GM19324 (cell line): Measurements from ENCODE around the gene DNPEP.
"Not testable (repeated sequence)": the region's sequence is repeated elsewhere in the genome, so short reads cannot be mapped to it uniquely, and the experiment has no call there.

Source experiments
- ATAC-seq: cut with Tn5 transposase; IDR thresholded peaks from one replicate; pipeline ENCODE4 v1.9.1; 2021; ENCODE audit warnings: mild to moderate bottlenecking, moderate library complexity; ENCODE audit not compliant: unreplicated experiment, low FRiP score

DNPEP gene

DNA sequence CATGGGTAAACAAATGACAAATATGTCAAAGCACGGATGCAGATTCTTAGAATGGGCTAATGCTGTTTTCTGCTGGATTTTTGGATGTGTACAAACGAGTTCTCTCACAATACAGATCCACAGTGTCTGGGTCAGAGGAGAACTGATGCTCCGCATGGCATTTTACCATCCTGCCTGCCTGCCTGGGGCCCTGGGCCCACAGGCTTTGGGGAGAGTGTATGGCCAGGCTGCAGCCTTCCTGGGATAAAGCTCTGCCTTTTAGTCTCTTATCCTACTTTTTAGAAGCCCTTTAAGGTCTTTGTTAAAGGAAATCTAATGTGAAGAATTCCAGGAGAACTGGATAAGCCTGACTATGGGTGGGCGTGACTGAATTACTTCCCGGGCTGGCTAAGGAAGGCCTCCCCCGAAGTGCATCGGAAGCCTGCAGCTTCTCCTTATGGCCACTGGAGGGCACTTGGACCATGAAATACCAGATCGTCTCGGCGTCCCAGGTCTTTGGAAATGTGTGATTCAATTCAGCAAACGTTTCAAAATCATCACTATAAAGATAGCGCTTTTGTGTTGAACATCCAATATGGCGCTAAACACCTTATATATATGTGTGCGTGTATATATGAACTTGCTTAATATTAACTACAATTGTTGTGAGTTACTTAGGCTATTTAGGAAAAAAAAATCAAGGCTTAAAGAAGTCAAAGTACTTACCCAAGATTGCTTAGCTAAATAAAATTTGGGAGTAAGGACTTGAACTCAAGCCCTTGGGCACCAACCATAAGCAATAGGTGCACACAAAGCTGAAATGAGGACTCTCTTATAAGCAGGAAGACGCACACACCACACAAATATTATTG, 15.2 kb upstream of the DNPEP start:
- ATAC-seq = peak; percentile 55

DNA sequence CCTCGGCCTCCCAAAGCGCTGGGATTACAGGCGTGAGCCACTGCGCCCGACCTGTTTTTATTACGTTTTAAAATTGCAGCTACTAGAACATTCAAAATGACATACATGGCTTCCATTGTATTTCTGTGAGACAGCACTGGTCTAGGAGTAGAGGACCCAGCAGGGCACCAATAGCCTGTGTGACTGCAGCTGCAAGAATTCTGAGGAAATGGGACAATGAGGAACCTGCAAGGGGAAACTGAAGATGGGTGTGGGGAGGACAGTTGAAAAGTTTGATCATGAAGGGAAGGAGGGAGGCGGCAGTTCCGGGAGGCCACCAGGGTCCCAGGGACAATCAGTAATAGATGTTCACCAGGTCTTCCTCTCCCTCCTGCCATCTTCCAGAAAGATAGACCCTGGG, 13.9 kb upstream of the DNPEP start:
- no peak for ATAC-seq

DNA sequence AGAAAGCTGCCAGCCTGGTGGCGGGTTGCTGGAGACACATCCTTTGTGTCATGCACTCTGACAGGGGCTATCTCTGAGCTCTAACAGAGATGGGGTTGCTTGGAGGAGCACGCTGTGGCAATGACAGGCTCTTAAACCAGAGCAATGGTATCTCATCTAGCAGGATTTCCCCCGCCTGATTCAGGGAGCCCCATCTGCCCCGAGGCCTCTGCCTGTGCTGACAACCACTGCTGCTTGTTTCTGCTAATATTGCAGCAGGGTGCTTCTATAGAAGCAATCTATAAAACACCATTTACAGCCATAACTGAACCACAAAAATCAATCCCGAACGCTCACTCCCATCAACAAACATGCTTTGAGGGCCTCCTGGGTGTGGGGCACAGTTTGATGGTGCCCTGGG, 12.8 kb upstream of the DNPEP start:
- no peak for ATAC-seq

DNA sequence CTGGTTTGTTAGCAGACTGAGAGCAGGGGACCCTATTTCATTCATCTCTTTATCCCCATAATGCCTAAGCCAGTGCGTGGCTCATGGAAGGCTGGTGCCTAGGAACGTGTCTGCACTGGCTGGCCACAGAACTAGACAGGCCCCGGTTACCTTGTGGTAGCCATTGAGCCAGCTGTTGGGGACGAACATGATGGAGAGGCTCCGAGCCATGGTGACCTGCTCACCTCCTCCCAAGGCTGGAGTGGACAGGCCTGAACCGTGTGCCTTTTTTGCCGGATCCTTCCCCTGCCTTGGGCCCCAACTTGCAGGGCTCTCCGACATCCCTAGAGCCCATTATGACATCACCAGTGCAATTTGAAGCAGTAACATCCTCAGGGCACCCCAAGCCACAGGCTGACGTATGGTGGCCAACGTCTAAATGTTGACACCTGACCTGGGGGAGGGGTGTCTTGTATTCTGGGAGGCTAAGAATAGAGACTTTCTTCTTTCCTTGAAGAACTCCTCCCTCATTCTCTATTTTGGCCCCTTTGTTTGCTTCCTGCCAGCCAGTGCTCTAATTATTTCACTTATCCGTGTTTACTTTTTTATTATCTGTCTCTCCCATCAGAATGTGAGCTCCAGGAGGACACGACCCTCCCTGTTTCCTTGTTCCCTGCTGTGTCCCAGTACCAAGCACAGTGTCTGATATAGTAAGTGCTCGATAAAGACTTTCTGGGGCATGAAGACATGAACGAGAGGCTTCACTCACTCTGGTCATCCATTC, 12.2 kb upstream of the DNPEP start:
- no peak for ATAC-seq

DNA sequence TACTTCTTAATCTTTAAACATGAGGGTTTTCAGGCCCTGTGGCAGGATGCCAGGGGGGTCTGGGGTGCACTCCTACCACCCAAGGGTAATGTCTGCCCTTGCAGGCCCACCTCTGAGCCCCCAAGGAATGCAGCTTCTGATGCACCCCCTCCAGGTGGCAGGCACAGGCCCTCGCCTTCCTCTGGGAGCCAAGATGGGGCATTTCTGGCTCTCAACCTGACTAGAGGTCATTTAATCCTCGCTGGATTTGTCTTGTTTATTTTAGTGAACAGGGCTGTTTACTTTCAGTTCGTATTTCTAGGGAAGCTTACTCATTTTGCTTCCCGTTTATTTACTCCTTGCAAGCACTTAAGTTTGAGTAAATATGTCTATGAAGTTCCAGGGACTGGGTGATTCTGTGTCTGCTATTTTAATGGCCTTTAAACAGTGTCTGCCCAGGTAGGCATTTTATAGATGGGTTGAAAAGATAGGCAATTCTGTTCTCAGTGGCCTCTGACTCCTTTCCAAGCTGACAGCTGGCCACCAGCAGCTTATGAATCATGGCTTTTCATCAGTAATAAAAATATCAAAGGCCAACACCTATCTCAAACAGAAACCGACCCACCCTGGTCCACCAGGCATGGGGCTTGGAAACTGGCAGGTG, 11.1 kb upstream of the DNPEP start:
- ATAC-seq = no peak

DNA sequence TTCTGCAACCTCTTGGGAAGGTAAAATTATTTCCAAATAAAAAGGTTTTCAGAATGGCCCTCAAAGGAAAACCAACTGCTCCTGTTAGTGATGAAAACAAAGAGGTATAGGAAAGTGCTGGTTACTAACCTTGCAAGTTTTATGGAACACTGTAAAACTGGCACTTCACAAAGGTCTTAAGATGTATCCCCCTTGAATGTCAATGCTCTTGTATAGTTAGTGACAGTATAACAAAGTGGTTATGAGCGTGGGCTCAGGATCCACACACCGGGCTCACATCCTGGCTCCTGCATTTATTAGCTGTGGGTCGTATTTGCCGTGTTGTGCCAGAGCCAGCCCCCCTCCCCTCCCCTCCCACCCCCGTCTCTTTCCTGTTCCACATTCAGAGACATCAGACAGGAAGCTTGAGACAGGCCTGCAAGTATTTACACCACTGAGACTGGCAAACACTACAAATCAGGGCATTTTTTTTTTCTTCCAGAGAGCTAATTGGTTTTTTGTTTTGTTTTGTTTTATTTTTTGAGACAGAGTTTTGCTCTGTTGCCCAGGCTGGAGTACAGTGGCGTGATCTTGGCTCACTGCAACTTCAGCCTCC, 9.2 kb upstream of the DNPEP start:
- no peak for ATAC-seq

DNA sequence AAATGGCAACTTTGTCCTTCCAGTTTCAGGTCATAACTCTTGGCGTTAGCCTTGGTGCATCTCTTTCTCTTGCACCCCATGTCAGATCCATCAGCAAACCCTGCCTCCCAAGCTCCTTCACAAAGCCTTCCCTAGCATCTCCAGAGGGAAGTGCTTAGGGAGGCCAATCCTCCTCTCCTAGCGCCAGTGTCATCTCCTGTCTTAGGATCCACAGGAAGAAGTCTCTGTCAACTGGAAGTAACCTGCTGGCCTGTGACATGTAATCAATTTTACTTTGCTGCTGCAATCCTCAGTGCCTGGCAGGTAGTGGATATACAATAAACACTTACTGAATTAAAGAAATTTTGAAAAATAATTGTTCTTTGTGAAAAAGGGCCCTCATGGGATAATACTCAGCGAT, 7.9 kb upstream of the DNPEP start:
- ATAC-seq = no peak

DNA sequence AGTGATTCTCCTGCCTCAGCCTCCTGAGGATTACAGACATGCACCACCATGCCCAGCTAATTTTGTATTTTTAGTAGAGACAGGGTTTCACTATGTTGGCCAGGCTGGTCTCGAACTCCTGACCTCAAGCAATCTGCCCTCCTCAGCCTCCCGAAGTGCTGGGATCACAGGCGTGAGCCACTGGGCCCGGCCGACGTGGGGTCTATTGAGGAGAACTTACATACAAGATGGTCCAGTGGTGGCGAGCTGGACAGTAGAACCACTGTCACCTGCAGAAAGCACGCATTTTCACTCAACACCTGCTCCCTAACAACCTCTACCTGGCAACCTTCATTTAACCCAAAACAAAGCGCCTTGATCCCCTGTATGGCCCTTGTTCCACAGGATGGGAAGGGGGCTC, 7.3 kb upstream of the DNPEP start:
- ATAC-seq = not testable (repeated sequence)

DNA sequence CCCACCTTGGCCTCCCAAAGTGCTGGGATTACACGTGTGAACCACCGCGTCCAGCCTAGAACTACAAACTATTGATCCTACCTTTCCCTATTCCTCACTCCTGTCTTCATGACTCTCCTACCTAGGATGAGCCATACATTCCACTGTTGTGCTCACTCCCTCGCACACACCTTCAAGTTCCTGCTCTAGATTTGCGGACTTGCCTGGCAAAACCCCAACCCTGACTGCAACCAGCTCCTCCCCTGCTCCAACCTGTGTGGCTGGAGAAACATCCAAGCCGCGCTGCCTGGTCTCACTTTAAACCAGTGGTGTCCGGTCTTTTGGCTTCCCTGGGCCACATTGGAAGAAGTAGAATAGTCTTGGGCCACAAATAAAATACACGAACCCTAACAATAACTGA, 5.0 kb upstream of the DNPEP start:
- ATAC-seq = no peak

DNA sequence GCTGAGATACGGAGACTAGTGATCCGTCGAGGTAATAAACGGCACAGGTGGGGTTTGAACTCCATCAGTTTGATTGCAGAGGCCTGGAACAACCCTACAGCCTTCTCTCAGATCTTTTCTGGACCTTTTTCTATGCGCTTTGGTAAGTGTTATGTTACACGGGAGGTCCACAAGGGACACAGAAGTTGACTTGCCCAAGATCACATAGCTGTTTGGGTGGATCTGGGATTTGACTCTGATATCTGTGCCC, 1.1 kb upstream of the DNPEP start:
- ATAC-seq = no peak

DNA sequence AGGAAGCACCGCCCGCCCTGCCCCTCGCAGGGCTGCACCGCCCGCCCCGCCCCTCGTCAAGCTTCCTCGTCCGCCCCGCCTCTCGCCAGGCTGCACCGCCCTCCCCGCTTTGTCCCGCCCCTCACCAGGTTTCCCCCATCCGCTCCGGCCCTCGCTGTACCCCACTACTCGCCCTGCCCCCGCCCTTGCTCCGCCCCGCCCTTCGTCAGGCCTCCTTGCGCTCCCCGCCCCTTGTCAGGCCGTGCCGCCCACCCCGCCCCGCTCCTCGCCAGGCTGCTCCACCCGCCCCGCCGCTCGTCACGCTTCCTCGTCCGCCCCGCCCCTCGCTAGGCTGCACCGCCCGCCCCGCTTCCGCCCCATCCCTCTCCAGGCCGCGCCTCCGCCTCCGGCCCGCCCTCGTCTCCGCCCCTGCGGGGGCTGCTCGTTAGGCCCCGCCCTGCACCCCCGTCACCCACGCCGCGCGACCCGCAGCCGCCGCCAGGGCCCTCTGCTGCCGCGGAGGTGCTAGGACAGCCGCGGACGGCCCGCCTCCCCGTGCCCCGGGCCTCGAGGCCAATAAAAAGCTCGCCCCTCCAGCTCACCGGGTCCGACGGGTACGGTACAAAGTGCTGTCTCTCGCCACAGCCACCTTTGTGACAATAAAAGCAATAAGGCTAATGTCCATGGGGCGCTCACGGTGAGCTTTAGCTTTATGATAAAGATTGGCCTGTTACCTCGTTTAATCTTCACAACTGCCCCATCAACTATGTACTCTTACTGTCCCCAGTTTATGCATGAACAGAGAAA, 602 bp upstream of the DNPEP start:
- ATAC-seq = peak; percentile 90

DNA sequence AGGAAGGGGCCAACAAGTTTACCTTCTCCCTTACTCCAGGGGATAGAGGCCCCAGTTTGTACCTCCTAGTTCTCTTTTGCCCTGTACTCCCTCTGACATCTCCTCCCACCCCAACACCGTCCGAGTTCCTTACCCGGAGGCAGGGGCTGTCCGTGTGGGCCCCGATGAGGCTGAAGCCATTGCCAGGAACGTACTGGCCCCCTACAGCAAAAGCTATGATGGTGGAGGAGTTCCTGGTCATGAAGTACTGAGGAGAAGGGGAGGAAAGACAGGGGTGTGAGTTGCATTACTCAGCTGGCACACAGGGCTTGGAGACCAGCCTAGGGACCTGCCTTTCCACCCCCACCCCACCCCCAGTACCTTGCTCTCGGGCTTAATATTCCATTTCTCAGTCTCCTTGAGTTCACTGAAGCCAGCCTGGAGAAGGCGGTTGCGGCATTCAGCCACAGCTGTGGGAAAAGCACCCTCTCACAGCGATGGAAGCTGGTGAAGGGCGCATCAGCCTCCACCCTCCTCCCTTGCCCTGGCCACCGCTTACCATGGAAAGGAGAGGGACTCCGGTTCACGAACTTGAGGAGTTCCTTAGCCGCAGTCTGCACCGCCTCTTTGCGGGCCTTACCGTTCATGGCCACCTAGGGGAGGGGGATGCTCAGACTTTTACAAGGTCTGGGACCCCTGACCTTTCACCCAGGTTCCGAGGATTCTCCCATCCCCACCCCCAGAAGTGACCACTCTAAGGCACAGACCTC, 1.0 kb downstream of the DNPEP start:
- ATAC-seq = no peak

DNA sequence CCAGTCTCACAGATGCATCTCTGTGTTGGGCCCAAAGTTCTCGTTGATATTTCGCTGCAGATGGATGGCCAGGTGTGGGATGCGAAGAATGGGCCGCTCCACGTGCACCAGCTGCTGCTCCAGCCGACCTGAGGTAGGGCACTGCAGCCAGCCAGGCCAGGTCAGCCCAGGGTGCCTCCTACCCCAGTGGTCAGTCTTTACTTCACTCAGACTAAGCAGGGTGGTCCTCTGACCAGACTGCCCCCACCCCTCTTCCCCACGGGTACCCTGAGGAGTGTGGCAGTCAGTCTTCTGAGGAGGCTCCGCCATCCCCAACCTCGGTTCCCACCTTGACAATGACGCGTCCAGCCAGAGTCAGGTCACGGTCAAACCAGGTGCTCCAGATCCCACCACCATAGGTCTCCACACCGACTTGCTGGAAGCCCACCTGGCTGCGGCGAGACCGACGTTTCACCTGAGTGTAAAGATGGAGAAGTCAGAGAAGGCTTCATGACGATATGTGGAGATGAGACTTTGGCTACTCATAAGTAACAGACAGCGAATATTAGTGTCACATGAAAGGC, 1.7 kb downstream of the DNPEP start:
- ATAC-seq = no peak

DNA sequence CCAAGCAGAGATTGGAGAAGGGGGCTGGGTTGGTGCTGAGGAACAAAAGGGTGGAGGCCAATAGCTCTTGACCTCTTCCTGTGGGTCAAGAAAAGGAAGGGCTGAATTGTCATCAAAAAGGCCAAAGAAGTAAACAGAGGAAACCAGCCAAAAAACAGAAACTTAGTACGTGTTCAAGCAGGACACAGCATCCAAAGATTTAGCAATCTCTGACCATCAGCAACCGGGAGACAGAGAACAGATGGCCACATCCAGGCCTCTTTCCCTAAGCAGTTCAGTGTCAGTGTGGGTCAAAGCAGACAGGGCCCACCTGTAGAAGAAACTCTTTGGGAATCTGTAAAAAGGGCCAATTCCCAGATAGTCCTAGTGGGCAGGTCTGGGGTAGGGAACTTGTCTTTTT, 2.9 kb downstream of the DNPEP start:
- no peak for ATAC-seq

DNA sequence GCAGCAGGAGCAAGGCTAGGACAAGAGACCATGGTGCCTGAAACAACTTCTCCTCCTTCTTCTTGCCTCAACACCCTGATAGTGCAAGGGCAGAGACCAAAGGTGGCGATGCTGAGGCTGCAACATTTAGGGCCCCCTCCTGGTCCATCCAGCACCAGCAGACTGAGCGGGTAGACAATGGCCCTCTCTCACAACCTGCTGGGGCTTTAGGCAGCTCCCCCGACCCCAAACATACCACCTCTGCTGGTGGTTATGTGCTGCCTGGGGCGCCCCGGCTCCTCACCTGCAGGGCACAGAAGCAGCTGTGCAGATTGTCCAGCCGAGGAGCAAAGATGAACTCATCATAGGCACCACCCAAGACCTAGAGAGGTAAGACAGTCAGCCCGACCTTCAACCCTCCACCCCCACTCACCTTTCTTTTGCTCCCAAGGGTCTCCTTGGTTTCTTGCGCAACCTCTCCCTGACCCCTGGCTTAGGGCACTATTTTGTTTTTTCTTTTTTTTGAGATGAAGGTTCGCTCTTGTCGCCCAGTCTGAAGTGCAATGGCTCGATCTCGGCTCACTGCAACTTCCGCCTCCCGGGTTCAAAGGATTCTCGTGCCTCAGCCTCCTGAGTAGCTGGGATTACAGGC, 3.5 kb downstream of the DNPEP start:
- no peak for ATAC-seq

DNA sequence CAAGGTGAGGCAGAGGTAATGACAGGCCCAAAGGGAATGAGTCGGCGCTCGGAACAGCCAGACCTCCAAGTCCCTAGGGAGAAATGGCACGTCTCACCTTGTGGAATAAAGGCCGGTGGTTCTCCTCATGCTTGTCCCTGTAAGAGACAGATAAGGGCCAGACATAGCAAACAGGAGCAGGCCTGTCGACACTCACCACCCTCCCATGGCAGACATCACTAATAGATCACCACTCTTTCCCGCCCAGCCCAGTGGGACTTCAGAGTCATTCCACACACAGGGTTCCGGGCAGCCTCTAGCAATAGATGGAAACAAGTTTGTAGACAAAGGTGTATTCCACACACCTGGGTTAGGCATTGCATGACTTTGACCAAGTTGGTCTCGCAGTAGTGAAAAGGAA, 6.3 kb downstream of the DNPEP start:
- no peak for ATAC-seq

DNA sequence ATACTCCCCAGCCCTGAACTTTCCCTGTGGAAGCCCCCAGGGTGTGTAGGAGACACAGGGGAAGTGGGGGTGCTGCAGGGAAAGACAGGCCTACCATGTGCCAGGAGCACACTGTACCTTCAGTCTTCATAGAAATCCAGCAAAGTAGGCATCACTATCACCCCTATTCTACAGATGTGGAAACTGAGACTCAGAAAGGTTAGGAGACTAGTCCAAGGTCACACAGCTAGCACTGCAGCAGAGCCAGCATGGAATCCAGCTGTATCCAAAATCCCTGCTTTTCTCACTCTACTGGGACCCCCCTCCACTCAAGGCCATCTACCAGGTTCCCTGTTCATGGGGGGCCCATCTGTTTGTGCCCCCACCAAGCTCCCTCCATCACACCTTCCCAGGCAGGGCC, 6.8 kb downstream of the DNPEP start:
- no peak for ATAC-seq

DNA sequence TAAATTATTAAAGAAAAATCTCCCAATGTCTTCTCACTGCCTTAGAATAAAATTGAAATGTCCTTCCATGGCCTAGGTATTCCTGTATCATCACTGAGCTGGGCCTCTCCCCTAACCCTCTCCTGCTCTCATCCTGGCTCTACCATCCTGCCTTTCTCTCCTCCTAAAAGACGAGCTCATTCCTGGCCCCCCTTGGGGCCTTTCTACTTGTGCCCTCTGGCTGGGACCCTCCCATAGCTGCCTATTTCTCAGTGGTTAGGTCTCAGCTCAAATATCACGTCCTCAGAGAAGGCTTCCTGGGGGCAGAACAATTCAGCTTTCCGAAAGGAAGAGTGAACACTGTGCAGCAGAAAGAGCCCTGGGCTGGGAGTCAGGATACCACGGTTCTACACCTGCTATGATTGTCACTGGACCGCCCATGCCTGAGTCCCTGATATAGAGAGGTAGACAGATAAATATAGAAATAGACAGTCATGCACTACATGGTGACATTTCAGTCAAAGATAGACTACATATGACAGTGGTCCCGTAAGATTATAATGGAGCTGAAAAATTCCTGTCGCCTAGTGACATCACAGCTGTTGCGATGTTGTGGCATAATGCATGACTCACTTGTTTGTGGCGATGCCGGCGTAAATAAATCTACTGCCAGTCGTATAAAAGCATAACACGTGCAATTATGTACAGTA, 9.4 kb downstream of the DNPEP start:
- no peak for ATAC-seq

DNA sequence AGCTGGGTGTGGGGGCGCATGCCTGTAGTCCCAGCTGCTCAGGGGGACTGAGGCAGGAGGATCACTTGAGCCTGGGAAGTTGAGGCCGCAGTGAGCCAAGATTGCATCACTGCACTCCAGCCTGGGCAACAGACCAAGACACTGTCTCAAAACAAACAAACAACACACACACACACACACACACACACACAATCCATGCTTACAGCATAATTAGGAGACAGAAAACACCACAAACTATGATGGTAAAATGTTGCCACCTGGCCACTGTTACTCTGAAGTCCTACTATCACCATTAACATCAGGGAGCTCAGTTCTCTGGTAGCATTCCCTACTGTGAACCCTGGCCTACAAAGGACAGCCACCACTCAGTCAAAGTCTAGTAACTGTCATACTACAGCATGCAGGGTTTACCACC, 18.3 kb downstream of the DNPEP start:
- ATAC-seq = no peak
